IPS-NIHi7 (cell line): ENCODE data around the gene INSYN1.

Source experiments
- DNase-seq: peaks from one replicate; pipeline ENCODE4 v3.0.0; 2012; ENCODE audit warnings: mixed read lengths; ENCODE audit errors: extremely low spot score

Gene INSYN1

GRCh38 chr15:73687351-73687750 is 65.8 kb downstream of the INSYN1 start:
- no peak for DNase-seq

- no peak for DNase-seq
Measured at GRCh38 chr15:73686781-73687256, 66.3 kb downstream of the INSYN1 start.

DNA sequence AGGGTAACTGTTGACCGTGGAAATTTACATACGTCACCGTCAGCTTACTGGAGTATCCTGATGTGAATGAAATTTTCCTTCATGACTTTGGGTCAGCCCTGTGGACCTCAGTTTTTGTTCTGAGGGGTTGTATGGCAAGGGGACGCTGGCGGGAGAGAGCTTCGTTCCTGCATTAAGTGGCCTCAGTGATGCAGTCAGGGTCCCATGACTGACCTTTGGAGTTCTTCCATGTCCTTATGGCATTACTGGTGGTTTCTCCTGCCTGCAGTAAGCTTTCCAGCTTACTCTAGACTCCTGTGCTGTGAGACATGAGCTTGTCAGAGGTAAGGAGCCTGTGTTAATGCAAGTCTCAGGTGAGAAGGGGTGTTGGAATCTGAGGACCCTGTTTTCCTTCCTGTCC is 67.2 kb downstream of the INSYN1 start:
- DNase-seq, result no peak
